GM12892 (cell line): ENCODE measurements around the gene BRMS1L.

Experiments
- POLR2A ChIP-seq: IDR thresholded peaks from 2 replicates; pipeline ENCODE4 v1.6.1; 2011; ENCODE audit warnings: low read depth, low read length, control low read depth
- POLR2AphosphoS5 ChIP-seq: IDR thresholded peaks from 2 replicates; pipeline ENCODE4 v1.6.1; 2011; ENCODE audit warnings: low read depth, low read length, control low read depth
- TAF1 ChIP-seq: IDR thresholded peaks from 2 replicates; pipeline ENCODE4 v1.6.1; 2011; ENCODE audit warnings: low read depth, mild to moderate bottlenecking, control low read depth, low read length, borderline replicate concordance

GRCh38 chr14:35822501-35822900 is 3.6 kb upstream of the BRMS1L start:
- TF ChIP-seq POLR2AphosphoS5 (no peak), POLR2A (no peak), TAF1 (no peak)
